CD4-positive, alpha-beta T cell (primary cell): ENCODE data around the gene PLK3. TPM values are rescaled to one million over a fixed set of nuclear protein-coding genes. Genes with fewer than 3 reads are reported as not detected.

ENCODE experiments used
- ATAC-seq: fragments of 200-7000 bp; cut with Tn5 transposase; one replicate; pipeline ENCODE4 v1.10.0; 2022; ENCODE audit warnings: mild to moderate bottlenecking; ENCODE audit not compliant: poor library complexity
- CTCF ChIA-PET: fragments of 350-600 bp; sonication (Branson Sonifier 250); formaldehyde crosslinking; loops from one replicate; lab custom pipeline; 2021; ENCODE audit warnings: antibody characterized with exemption, inconsistent platforms; lab: Charles Lee
- POLR2A ChIA-PET: fragments of 350-600 bp; sonication (Branson Sonifier 250); formaldehyde crosslinking; loops from one replicate; lab custom pipeline; 2021; ENCODE audit warnings: antibody characterized with exemption, inconsistent platforms; lab: Charles Lee
- DNase-seq, 14 experiments: peaks; one replicate each; pipeline ENCODE4 v3.0.0-alpha.2; 2013 to 2020; ENCODE audit warnings: mixed read lengths in 2 of 14
- H3K27ac ChIP-seq, 2 donors: one replicate each; pipeline versions ENCODE4 v1.5.1 to v1.7.0; 2013; ENCODE audit warnings: low read length in 2 of 2, low read depth in 1 of 2, mild to moderate bottlenecking in 1 of 2
- H3K27me3 ChIP-seq, 2 experiments: 1 replicate in 1 of 2; 2 replicates in 1 of 2; pipeline versions ENCODE4 v1.6.1 to v1.7.0; 2013; ENCODE audit warnings: low read length in 2 of 2, control low read depth in 1 of 2, mild to moderate bottlenecking in 1 of 2, moderate library complexity in 1 of 2; ENCODE audit not compliant: insufficient read depth in 2 of 2, control insufficient read depth in 1 of 2
- H3K36me3 ChIP-seq: one replicate; pipeline ENCODE4 v1.6.1; 2013; ENCODE audit warnings: low read length, control low read depth; ENCODE audit not compliant: insufficient read depth
- H3K4me1 ChIP-seq: one replicate; pipeline ENCODE4 v1.6.1; 2013; ENCODE audit warnings: low read length, control low read depth; ENCODE audit not compliant: insufficient read depth
- H3K4me3 ChIP-seq: one replicate; pipeline ENCODE4 v1.5.1; 2013; ENCODE audit warnings: mild to moderate bottlenecking, low read length, moderate library complexity
- H3K9me3 ChIP-seq, 2 experiments: 1 replicate in 1 of 2; 2 replicates in 1 of 2; pipeline versions ENCODE4 v1.6.1 to v1.7.0; 2013; ENCODE audit warnings: low read length in 2 of 2, mild to moderate bottlenecking in 2 of 2, control low read depth in 1 of 2, moderate library complexity in 1 of 2; ENCODE audit not compliant: control insufficient read depth in 1 of 2, insufficient read depth in 1 of 2
- H3K27ac Mint-ChIP-seq: one replicate; pipeline ENCODE4 v1.8.0; 2020; ENCODE audit warnings: mixed read lengths
- H3K27me3 Mint-ChIP-seq: one replicate; pipeline ENCODE4 v1.8.0; 2021; ENCODE audit warnings: mixed read lengths
- H3K36me3 Mint-ChIP-seq: one replicate; pipeline ENCODE4 v1.8.0; 2021; ENCODE audit warnings: low read depth, mixed read lengths
- H3K4me1 Mint-ChIP-seq: one replicate; pipeline ENCODE4 v1.8.0; 2021; ENCODE audit warnings: low read depth, mixed read lengths
- H3K4me3 Mint-ChIP-seq: one replicate; pipeline ENCODE4 v1.8.0; 2020; ENCODE audit warnings: mild to moderate bottlenecking, mixed read lengths
- H3K9me3 Mint-ChIP-seq: one replicate; pipeline ENCODE4 v1.8.0; 2020; ENCODE audit warnings: mixed read lengths
- intact Hi-C, 2 experiments: fragments of 100-400 bp; cut with DNase I in 1 of 2; cut with micrococcal nuclease in 1 of 2; formaldehyde crosslinking; loops; one replicate each; pipeline versions ENCODE4 v1.15.1 to v1.9.0; 2023 to 2025; cut with DNase I, micrococcal nuclease
- total RNA-seq, 174 experiments: library from RNA in 2 of 174; stranded (reverse) in 2 of 174; gene quantifications; one replicate each; pipeline ENCODE4 v1.2.3 and lab custom pipeline; 2021 to 2026
- TF ChIP-seq, protein P1 (sequence below): fragments of 200-600 bp; IDR thresholded peaks from one replicate; pipeline ENCODE4 v1.8.0; 2022; ENCODE audit warnings: antibody characterized with exemption, mild to moderate bottlenecking

Gene PLK3
- total RNA-seq, 2 experiments from 2014 or later: 794 TPM

DNA sequence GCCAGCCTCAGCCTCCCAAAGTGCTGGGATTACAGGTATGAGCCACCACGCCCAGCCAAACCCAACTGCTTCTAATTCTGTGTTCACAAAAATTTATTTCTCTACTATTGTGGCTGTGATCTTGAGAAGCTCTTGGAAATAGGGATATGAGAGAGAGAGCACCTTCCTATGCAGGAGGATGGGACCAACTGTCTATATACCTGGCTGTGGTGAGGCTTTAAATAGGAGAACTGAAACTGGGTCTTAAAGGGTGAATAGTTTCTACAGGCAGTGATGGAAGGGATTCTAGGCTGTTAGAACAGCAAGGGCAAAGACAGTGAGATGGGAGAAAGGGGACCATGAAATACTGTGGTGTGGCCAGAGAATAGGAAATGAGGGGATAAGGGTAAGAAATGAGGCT is 51.1 kb downstream of the PLK3 start:
- Mint-ChIP-seq H3K9me3 (no peaks in the 10 kb centered on the region), H3K4me1 (no peaks in the 10 kb centered on the region), H3K4me3 (no peak overlapping the region), H3K36me3 (peaks cover 49% of the 10 kb centered on the region), H3K27ac (no peak overlapping the region), H3K27me3 (no peaks in the 10 kb centered on the region)
- Histone ChIP-seq H3K27me3 (no peaks in the 10 kb centered on the region), H3K27ac (no peak overlapping the region), H3K36me3 (peaks cover 13% of the 10 kb centered on the region), H3K4me3 (no peak overlapping the region), H3K9me3 (no peaks in the 10 kb centered on the region), H3K4me1 (no peaks in the 10 kb centered on the region)
- TF ChIP-seq, protein P1, sequence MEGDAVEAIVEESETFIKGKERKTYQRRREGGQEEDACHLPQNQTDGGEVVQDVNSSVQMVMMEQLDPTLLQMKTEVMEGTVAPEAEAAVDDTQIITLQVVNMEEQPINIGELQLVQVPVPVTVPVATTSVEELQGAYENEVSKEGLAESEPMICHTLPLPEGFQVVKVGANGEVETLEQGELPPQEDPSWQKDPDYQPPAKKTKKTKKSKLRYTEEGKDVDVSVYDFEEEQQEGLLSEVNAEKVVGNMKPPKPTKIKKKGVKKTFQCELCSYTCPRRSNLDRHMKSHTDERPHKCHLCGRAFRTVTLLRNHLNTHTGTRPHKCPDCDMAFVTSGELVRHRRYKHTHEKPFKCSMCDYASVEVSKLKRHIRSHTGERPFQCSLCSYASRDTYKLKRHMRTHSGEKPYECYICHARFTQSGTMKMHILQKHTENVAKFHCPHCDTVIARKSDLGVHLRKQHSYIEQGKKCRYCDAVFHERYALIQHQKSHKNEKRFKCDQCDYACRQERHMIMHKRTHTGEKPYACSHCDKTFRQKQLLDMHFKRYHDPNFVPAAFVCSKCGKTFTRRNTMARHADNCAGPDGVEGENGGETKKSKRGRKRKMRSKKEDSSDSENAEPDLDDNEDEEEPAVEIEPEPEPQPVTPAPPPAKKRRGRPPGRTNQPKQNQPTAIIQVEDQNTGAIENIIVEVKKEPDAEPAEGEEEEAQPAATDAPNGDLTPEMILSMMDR: no peak
- intact Hi-C loops: no loop called here
- CTCF ChIA-PET: no interaction called here
- POLR2A ChIA-PET: no interaction called here
- ATAC-seq (no peak), DNase-seq (no peak)

DNA sequence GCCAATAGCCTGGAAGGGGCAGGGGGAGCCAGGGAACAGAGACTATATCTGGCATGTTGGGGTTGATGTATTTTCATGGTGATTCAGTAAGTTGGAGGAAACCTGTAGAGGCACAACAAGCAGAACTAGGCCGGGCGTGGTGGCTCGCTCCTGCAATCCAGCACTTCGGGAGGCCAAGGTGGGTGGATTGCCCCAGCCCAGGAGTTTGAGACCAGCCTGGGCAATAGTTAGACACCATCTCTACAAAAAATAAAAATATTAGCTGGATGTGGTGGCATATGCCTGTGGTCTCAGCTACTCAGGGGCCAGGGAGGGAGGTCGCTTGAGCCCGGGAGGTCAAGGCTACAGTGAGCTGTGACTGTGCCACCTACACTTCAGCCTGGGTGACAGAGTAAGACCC is 53.0 kb downstream of the PLK3 start:
- Histone ChIP-seq H3K27me3 (no peaks in the 10 kb centered on the region), H3K9me3 (no peaks in the 10 kb centered on the region), H3K27ac (no peak overlapping the region), H3K36me3 (peaks cover 15% of the 10 kb centered on the region), H3K4me1 (no peaks in the 10 kb centered on the region), H3K4me3 (no peak overlapping the region)
- DNase-seq: no peak
- ChIA-PET CTCF (no interaction called here), POLR2A (interaction anchor here (1.0 kb wide), 1 partner anchor 35 kb away, joined by 3 read pairs; no protein-coding TSS in a partner anchor)
- Mint-ChIP-seq H3K9me3 (no peaks in the 10 kb centered on the region), H3K36me3 (peaks cover 62% of the 10 kb centered on the region), H3K4me3 (no peak overlapping the region), H3K27me3 (no peaks in the 10 kb centered on the region), H3K4me1 (no peaks in the 10 kb centered on the region), H3K27ac (no peak overlapping the region)
- TF ChIP-seq, protein P1: no peak
- no peak for ATAC-seq
- intact Hi-C loops: no loop called here

DNA sequence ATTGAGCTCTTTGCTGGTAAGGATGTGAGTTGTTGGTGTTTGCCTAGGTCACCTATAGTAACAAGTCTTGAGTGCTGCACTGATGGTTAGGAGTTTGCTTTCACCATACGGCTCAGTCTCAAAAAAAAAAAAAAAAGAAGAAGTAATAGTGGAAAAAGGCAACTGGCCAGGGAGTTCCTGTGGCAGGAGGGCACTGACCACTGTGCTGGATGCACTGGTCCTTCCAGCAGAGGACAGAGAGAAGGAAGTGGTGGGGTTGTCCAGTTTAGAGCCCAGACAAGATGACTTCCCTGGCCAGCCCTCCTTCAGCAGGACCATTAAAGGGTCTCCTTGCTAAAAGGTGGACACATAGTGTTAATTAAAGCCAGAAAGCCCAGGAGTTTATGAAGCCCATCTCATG is 54.8 kb downstream of the PLK3 start:
- no peaks in the 10 kb centered on the region for H3K4me1 Mint-ChIP-seq
- H3K27ac Mint-ChIP-seq: no peak overlapping the region
- ATAC-seq (no peak), DNase-seq (no peak)
- POLR2A ChIA-PET: no interaction called here
- Histone ChIP-seq H3K4me3 (no peak overlapping the region), H3K36me3 (peaks cover 15% of the 10 kb centered on the region), H3K27ac (no peak overlapping the region), H3K9me3 (no peaks in the 10 kb centered on the region), H3K27me3 (no peaks in the 10 kb centered on the region), H3K4me1 (no peaks in the 10 kb centered on the region)
- H3K27me3 Mint-ChIP-seq: no peaks in the 10 kb centered on the region
- TF ChIP-seq, protein P1: no peak
- H3K36me3 Mint-ChIP-seq: peaks cover 55% of the 10 kb centered on the region
- no peaks in the 10 kb centered on the region for H3K9me3 Mint-ChIP-seq
- intact Hi-C loops: no loop called here
- no peak overlapping the region for H3K4me3 Mint-ChIP-seq
- CTCF ChIA-PET: interaction anchor here (0.9 kb wide), 1 partner anchor 50 kb away, joined by 3 read pairs; no protein-coding TSS in a partner anchor

Other genes with a start within 250 kb of the PLK3 start
- gene TMEM53, start 125.9 kb upstream of the PLK3 start, total RNA-seq: 1 to 10 TPM in 1 of 2 experiments, under 1 TPM in 1; 0.64 to 1.2 TPM
- gene ARMH1, start 125.7 kb upstream of the PLK3 start, total RNA-seq: 10 to 100 TPM; 79.9 to 84.0 TPM
- not detected for gene RNU5D-1, start 69.2 kb upstream of the PLK3 start, total RNA-seq
- gene KIF2C, start 60.5 kb upstream of the PLK3 start, total RNA-seq: under 1 TPM; 0.64 to 0.82 TPM
- 1,000 to 10,000 TPM; 3,394 to 3,436 TPM for gene RPS8, start 24.8 kb upstream of the PLK3 start, total RNA-seq
- gene BEST4, start 12.2 kb upstream of the PLK3 start, total RNA-seq: 1 to 10 TPM; 1.0 TPM
- gene DYNLT4, start 7.0 kb downstream of the PLK3 start, total RNA-seq: 1 to 10 TPM; 1.8 to 2.1 TPM
- 10 to 100 TPM; 35.9 to 36.5 TPM for gene BTBD19, start 8.1 kb downstream of the PLK3 start, total RNA-seq
- gene PTCH2, start 42.9 kb downstream of the PLK3 start, total RNA-seq: 1 to 10 TPM; 1.2 TPM
- 1 to 10 TPM; 5.8 to 6.3 TPM for gene EIF2B3, start 186.2 kb downstream of the PLK3 start, total RNA-seq
- gene HECTD3, start 210.9 kb downstream of the PLK3 start, total RNA-seq: 10 to 100 TPM; 31.5 to 33.7 TPM
- gene UROD, start 211.9 kb downstream of the PLK3 start, total RNA-seq: 10 to 100 TPM; 41.0 to 42.4 TPM